A673 (cell line): ENCODE results near the gene SEPSECS. TPM values are rescaled to one million over a fixed set of nuclear protein-coding genes. Genes with fewer than 3 reads are reported as not detected.

Experiments
- BruUV-seq: library from RNA; stranded (reverse); fragments of 400-500 nt; replicated peaks from 2 replicates; lab custom pipeline; 2021; lab: Mats Ljungman, UMichigan
- CTCF ChIA-PET: fragments of 300-600 bp; sonication (Branson Sonifier 250); formaldehyde crosslinking; loops from one replicate; lab custom pipeline; 2022; ENCODE audit warnings: antibody characterized with exemption; lab: Charles Lee
- POLR2A ChIA-PET: fragments of 300-600 bp; sonication (Branson Sonifier 250); formaldehyde crosslinking; loops from one replicate; lab custom pipeline; 2022; ENCODE audit warnings: antibody characterized with exemption; ENCODE audit not compliant: low non-redundant PET; lab: Charles Lee
- DNase-seq: peaks from one replicate; pipeline ENCODE4 v3.0.0-alpha.2; 2015; ENCODE audit warnings: low spot score
- H3K27ac ChIP-seq: fragments of 200-600 bp; sonication (generic); 2 replicates; pipeline ENCODE4 v1.5.1; 2016; ENCODE audit warnings: mixed run types, low read depth, mild to moderate bottlenecking, mixed read lengths, antibody characterized with exemption, low read length; ENCODE audit not compliant: poor library complexity, severe bottlenecking
- H3K27me3 ChIP-seq: fragments of 200-600 bp; sonication (generic); replicated peaks from 2 replicates; pipeline ENCODE4 v1.6.1; 2017; ENCODE audit warnings: mixed run types, low read depth, mild to moderate bottlenecking, mixed read lengths, antibody characterized with exemption, low read length; ENCODE audit not compliant: insufficient read depth, poor library complexity
- H3K36me3 ChIP-seq: fragments of 200-600 bp; sonication (generic); 2 replicates; pipeline ENCODE4 v1.6.1; 2016; ENCODE audit warnings: mixed run types, mild to moderate bottlenecking, mixed read lengths, antibody characterized with exemption, low read length; ENCODE audit not compliant: insufficient read depth, poor library complexity, severe bottlenecking
- H3K4me1 ChIP-seq: fragments of 200-600 bp; sonication (generic); 2 replicates; pipeline ENCODE4 v1.6.1; 2017; ENCODE audit warnings: mixed run types, mild to moderate bottlenecking, mixed read lengths, antibody characterized with exemption, low read length; ENCODE audit not compliant: insufficient read depth, poor library complexity, severe bottlenecking
- H3K4me3 ChIP-seq: fragments of 200-600 bp; sonication (generic); 2 replicates; pipeline ENCODE4 v1.5.1; 2016; ENCODE audit warnings: low read depth, mixed run types, mild to moderate bottlenecking, mixed read lengths, low read length; ENCODE audit not compliant: poor library complexity, severe bottlenecking
- H3K9me3 ChIP-seq: fragments of 200-600 bp; sonication (generic); 2 replicates; pipeline ENCODE4 v1.6.1; 2016; ENCODE audit warnings: mixed run types, low read depth, mild to moderate bottlenecking, mixed read lengths, antibody characterized with exemption, low read length; ENCODE audit not compliant: poor library complexity, severe bottlenecking
- EZH2 ChIP-seq: fragments of 200-600 bp; sonication (generic); IDR thresholded peaks from 2 replicates; pipeline ENCODE4 v1.6.1; 2017; ENCODE audit warnings: borderline replicate concordance, low read depth, mild to moderate bottlenecking, mixed read lengths, antibody characterized with exemption, low read length; ENCODE audit not compliant: poor library complexity, severe bottlenecking
- intact Hi-C: fragments of 100-400 bp; cut with micrococcal nuclease; formaldehyde crosslinking; loops from one replicate; pipeline ENCODE4 v1.10.0; 2022; ENCODE audit not compliant: unreplicated experiment
- total RNA-seq: library from RNA; stranded (reverse); gene quantifications from 2 replicates; pipeline ENCODE4 v1.2.3, GENCODE V29; 2021
- TF ChIP-seq, protein P1 (sequence below): fragments of 300-800, 200-600 bp; sonication (generic); conservative IDR thresholded peaks from 2 replicates; pipeline ENCODE4 v1.5.1; 2017; ENCODE audit warnings: low read depth, mild to moderate bottlenecking, antibody characterized with exemption, low read length, moderate library complexity, mixed read lengths

SEPSECS gene
- total RNA-seq, 1 experiment from 2014 or later: 11.6 TPM

DNA sequence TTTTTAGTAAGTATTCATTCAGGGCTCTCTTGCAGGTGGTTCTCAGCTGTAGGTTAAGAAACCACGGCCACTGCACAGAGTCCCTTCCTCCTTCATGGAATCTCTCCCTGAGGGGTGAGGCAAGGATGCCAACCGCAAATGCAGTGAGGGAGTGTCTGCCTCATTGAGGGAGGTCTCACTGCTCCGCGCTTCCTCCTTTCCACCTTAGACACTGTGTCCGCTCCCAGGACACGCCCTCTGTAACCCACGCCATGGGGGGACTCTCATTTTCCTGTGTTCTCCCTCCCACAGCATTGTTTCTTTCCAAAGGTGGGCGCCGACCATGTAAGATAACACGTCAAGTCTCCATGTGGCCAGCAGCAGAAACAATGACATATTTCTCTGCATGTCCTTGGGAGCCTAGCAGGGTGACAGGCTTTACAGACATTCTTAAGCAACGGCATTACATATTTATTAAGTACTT is 63.2 kb downstream of the SEPSECS start:
- Histone ChIP-seq H3K4me1 (no peaks in the 10 kb centered on the region), H3K9me3 (no peaks in the 10 kb centered on the region), H3K27ac (no peak overlapping the region), H3K27me3 (no peaks in the 10 kb centered on the region), H3K4me3 (no peak overlapping the region), H3K36me3 (no peaks in the 10 kb centered on the region)
- CTCF ChIA-PET: no interaction called here
- no TSS peak for BruUV-seq
- no peak for TF ChIP-seq EZH2
- TF ChIP-seq, protein P1, sequence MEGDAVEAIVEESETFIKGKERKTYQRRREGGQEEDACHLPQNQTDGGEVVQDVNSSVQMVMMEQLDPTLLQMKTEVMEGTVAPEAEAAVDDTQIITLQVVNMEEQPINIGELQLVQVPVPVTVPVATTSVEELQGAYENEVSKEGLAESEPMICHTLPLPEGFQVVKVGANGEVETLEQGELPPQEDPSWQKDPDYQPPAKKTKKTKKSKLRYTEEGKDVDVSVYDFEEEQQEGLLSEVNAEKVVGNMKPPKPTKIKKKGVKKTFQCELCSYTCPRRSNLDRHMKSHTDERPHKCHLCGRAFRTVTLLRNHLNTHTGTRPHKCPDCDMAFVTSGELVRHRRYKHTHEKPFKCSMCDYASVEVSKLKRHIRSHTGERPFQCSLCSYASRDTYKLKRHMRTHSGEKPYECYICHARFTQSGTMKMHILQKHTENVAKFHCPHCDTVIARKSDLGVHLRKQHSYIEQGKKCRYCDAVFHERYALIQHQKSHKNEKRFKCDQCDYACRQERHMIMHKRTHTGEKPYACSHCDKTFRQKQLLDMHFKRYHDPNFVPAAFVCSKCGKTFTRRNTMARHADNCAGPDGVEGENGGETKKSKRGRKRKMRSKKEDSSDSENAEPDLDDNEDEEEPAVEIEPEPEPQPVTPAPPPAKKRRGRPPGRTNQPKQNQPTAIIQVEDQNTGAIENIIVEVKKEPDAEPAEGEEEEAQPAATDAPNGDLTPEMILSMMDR: no peak
- POLR2A ChIA-PET: no interaction called here
- intact Hi-C loops: no loop called here
- DNase-seq: no peak

DNA sequence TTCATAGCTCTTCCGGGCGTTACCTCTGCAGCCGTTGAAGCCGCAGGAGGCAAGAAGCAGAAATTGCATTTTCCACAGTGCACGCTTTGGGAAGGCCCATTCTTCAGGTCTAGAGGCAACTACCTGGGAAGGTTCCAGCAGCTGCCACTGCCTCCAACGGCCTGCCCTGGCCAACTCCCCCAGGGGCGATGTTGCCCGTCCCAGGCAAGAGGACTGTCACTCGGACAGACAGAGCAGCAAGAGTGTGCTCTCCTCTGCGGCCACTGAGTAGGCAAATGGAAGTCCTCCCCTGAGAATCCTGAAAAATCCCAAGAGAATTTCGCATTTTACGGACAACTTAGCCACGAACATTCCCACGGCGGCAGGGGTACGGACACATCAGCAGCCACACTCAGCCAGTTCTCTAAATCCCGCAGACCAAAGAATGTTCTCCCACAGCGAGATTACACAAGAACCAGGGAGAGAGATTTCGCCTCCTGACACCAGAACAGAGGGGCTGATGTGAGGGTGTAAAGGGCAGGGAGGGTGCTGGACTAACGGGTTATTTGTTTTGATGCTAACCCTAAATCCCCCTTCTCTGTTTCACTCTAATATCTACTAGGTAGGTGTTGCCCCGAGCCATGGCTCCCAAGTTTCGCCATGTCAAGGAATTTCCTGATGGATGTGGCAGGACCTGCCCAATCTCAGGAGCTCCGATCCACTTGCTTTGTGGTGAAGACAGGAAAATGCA is 63.8 kb downstream of the SEPSECS start:
- POLR2A ChIA-PET: no interaction called here
- TF ChIP-seq, protein P1: no peak
- TF ChIP-seq EZH2: no peak

DNA sequence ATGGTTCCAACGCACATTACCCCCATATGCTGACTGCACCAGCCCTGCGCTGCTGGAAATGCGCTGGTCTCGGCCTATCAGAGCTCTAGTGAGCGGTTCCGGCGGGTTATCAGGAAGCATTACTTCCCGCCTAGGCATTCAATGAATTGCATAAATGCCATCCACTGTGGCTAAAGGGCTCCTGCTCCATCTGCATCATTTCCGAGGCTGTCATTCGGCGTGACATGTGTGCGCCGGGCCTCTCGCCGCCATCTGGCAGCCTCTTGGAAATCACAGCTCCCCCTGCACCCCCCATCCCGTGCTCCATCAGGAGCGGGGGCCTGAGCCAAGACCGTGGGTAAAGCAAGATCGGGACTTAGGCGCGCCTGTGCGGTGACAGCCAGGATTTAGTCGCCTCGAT is 64.4 kb downstream of the SEPSECS start:
- POLR2A ChIA-PET: no interaction called here
- no peaks in the 10 kb centered on the region for H3K27me3 ChIP-seq
- H3K4me3 ChIP-seq: no peak overlapping the region
- CTCF ChIA-PET: no interaction called here
- TF ChIP-seq, protein P1: no peak
- no peak for TF ChIP-seq EZH2
- intact Hi-C loops: no loop called here
- no peaks in the 10 kb centered on the region for H3K9me3 ChIP-seq
- H3K36me3 ChIP-seq: no peaks in the 10 kb centered on the region
- H3K27ac ChIP-seq: no peak overlapping the region
- no peaks in the 10 kb centered on the region for H3K4me1 ChIP-seq
- BruUV-seq: no TSS peak
- no peak for DNase-seq

More for the DNA sequence above, 63.8 kb downstream of the SEPSECS start:
- H3K9me3 ChIP-seq: no peaks in the 10 kb centered on the region
- no peaks in the 10 kb centered on the region for H3K4me1 ChIP-seq
- DNase-seq: no peak
- H3K36me3 ChIP-seq: no peaks in the 10 kb centered on the region
- H3K4me3 ChIP-seq: no peak overlapping the region
- H3K27ac ChIP-seq: no peak overlapping the region
- no peaks in the 10 kb centered on the region for H3K27me3 ChIP-seq
- intact Hi-C loops: no loop called here
- BruUV-seq: no TSS peak
- CTCF ChIA-PET: no interaction called here
